ENCODE data around the gene HARS2. TPM values are rescaled to one million over a fixed set of nuclear protein-coding genes. Genes with fewer than 3 reads are reported as not detected.

Gene HARS2
- 27.8 and 29.9 TPM in 2 replicates for total RNA-seq

GRCh38 chr5:140690941-140691924 lies at the start of gene HARS2, which contains the start of gene HARS1:
TSS of gene HARS2 (plus strand) at chr5:140691455. CDS start at chr5:140691649, 194 bp downstream.
TSS of gene HARS1 (minus strand) at chr5:140691370. CDS start at chr5:140691304, 66 bp downstream.

GRCh38 chr5:140664359-140665119 lies 26.7 kb upstream of the HARS2 start, which contains the start of gene WDR55:
TSS of gene WDR55 (plus strand) at chr5:140664904. CDS start at chr5:140664913, 9 bp downstream.

GRCh38 chr5:140673187-140673976 lies 17.9 kb upstream of the HARS2 start, which contains the start of gene DND1:
TSS of gene DND1 (minus strand) at chr5:140673576. CDS start at chr5:140673542, 34 bp downstream.

GRCh38 chr5:140700177-140701144 lies 9.2 kb downstream of the HARS2 start, which contains the start of gene ZMAT2:
TSS of gene ZMAT2 (plus strand) at chr5:140700447. CDS start at chr5:140700461, 14 bp downstream.

Other genes with a start within 250 kb of the HARS2 start
- gene EIF4EBP3, start 143.8 kb upstream of the HARS2 start, total RNA-seq: 0.58 TPM in 1 of 2 replicates, not detected in the other
- 36.9 and 69.4 TPM in 2 replicates for gene SRA1, start 134.0 kb upstream of the HARS2 start, total RNA-seq
- 8.6 and 31.3 TPM in 2 replicates for gene APBB3, start 126.9 kb upstream of the HARS2 start, total RNA-seq
- 9.6 and 28.0 TPM in 2 replicates for gene SLC35A4, start 126.6 kb upstream of the HARS2 start, total RNA-seq
- gene CD14, start 58.3 kb upstream of the HARS2 start, total RNA-seq: 3.3 and 25.1 TPM in 2 replicates
- gene TMCO6, start 52.0 kb upstream of the HARS2 start, total RNA-seq: 7.6 and 14.0 TPM in 2 replicates
- gene NDUFA2, start 43.8 kb upstream of the HARS2 start, total RNA-seq: 42.6 and 46.5 TPM in 2 replicates
- gene IK, start 43.6 kb upstream of the HARS2 start, total RNA-seq: 93.6 and 125 TPM in 2 replicates
- gene WDR55, start 26.6 kb upstream of the HARS2 start, total RNA-seq: 31.3 and 53.9 TPM in 2 replicates
- 0.28 TPM in 1 of 2 replicates, not detected in the other for gene DND1, start 17.9 kb upstream of the HARS2 start, total RNA-seq
- 50.5 and 125 TPM in 2 replicates for gene HARS1, start 85 bp upstream of the HARS2 start, total RNA-seq
- 72.7 and 81.1 TPM in 2 replicates for gene ZMAT2, start 9.0 kb downstream of the HARS2 start, total RNA-seq
- gene PCDHA1, start 94.7 kb downstream of the HARS2 start, total RNA-seq: 0.28 TPM in 1 of 2 replicates, not detected in the other
- gene PCDHA2, start 103.4 kb downstream of the HARS2 start, total RNA-seq: under 0.01 TPM in 2 replicates
- 0.19 and 1.1 TPM in 2 replicates for gene PCDHA3, start 109.6 kb downstream of the HARS2 start, total RNA-seq
- gene PCDHA4, start 115.6 kb downstream of the HARS2 start, total RNA-seq: 0.19 and 0.85 TPM in 2 replicates
- gene PCDHA5, start 130.2 kb downstream of the HARS2 start, total RNA-seq: under 0.01 TPM in 2 replicates
- gene PCDHA6, start 136.5 kb downstream of the HARS2 start, total RNA-seq: 0.38 and 3.1 TPM in 2 replicates
- 0.58 and 2.5 TPM in 2 replicates for gene PCDHA7, start 142.8 kb downstream of the HARS2 start, total RNA-seq
- gene PCDHA8, start 149.7 kb downstream of the HARS2 start, total RNA-seq: under 0.01 TPM in 2 replicates
- under 0.01 TPM in 2 replicates for gene PCDHA9, start 156.9 kb downstream of the HARS2 start, total RNA-seq
- 0.19 and 0.28 TPM in 2 replicates for gene PCDHA10, start 164.4 kb downstream of the HARS2 start, total RNA-seq
- under 0.01 and 0.28 TPM in 2 replicates for gene PCDHA11, start 177.5 kb downstream of the HARS2 start, total RNA-seq
- 0.28 TPM in 1 of 2 replicates, not detected in the other for gene PCDHA12, start 183.9 kb downstream of the HARS2 start, total RNA-seq
- gene PCDHA13, start 190.7 kb downstream of the HARS2 start, total RNA-seq: under 0.01 TPM in 1 of 2 replicates, not detected in the other
- gene PCDHAC1, start 234.8 kb downstream of the HARS2 start, total RNA-seq: under 0.01 and 0.56 TPM in 2 replicates

Measured in regular cardiac myocyte (primary cell).